K562 (cell line): ENCODE results near the gene CZIB. TPM values are rescaled to one million over a fixed set of nuclear protein-coding genes. Genes with fewer than 3 reads are reported as not detected.

Experiments used
- BCOR ChIP-seq: fragments of 450-650 bp; IDR thresholded peaks from 2 replicates; pipeline ENCODE4 v1.6.1; 2016
- EP400 ChIP-seq: fragments of 450-650 bp; IDR thresholded peaks from 2 replicates; pipeline ENCODE4 v1.6.1; 2017; ENCODE audit warnings: antibody characterized with exemption, mild to moderate bottlenecking, moderate library complexity
- HSF4 ChIP-seq: fragments of 250-450 bp; sonication (Bioruptor Pico); IDR thresholded peaks from 2 replicates; pipeline ENCODE4 v2.1.2; 2022; ENCODE audit warnings: mild to moderate bottlenecking, moderate library complexity, borderline replicate concordance
- MXI1 ChIP-seq: IDR thresholded peaks from 2 replicates; pipeline ENCODE4 v1.6.1; 2011; ENCODE audit warnings: low read depth, mild to moderate bottlenecking, improper control_type of control experiment, low read length
- NCOR1 ChIP-seq: fragments of 450-650 bp; IDR thresholded peaks from 2 replicates; pipeline ENCODE4 v1.6.1; 2016; ENCODE audit warnings: mild to moderate bottlenecking, moderate library complexity
- NRF1 ChIP-seq, 2 experiments: fragments of 450-650 bp; IDR thresholded peaks in 1 of 2; conservative IDR thresholded peaks in 1 of 2; 2 replicates each; pipeline ENCODE4 v1.6.1; 2014; ENCODE audit warnings: mild to moderate bottlenecking in 2 of 2
- SIRT6 ChIP-seq: IDR thresholded peaks from one replicate; pipeline ENCODE4 v1.6.1; 2012; ENCODE audit warnings: low read depth, mild to moderate bottlenecking, control low read depth, inconsistent platforms, low read length, moderate library complexity
- TAF9B ChIP-seq: fragments of 450-650 bp; IDR thresholded peaks from 2 replicates; pipeline ENCODE4 v1.6.1; 2018; ENCODE audit warnings: mild to moderate bottlenecking; ENCODE audit not compliant: partially characterized antibody
- TEAD1 ChIP-seq, 2 experiments: fragments of 450-650 bp in 1 of 2; sonication (generic) in 1 of 2; formaldehyde crosslinking; IDR thresholded peaks; 2 replicates each; pipeline versions ENCODE4 v1.4.0 to v1.8.0; 2020 to 2022; ENCODE audit warnings: mild to moderate bottlenecking in 2 of 2, missing genetic modification reagents in 1 of 2
- THRAP3 ChIP-seq: fragments of 450-650 bp; IDR thresholded peaks from 2 replicates; pipeline ENCODE4 v1.6.1; 2016; ENCODE audit warnings: mild to moderate bottlenecking, inconsistent platforms, borderline replicate concordance
- TRIM24 ChIP-seq, 2 experiments: fragments of 450-650 bp; IDR thresholded peaks; 2 replicates each; pipeline ENCODE4 v1.6.1; 2016
- YY1 ChIP-seq, 3 experiments: IDR thresholded peaks; 2 replicates each; pipeline ENCODE4 v1.6.1; 2011; ENCODE audit warnings: low read length in 2 of 3, mild to moderate bottlenecking in 2 of 3, moderate library complexity in 2 of 3, borderline replicate concordance in 1 of 3, control low read depth in 1 of 3, low read depth in 1 of 3; ENCODE audit not compliant: insufficient read depth in 3 of 3, insufficient replicate concordance in 2 of 3, control insufficient read depth in 1 of 3, insufficient read length in 1 of 3; ENCODE audit errors: extremely low read depth in 1 of 3
- ZBTB8A ChIP-seq: fragments of 450-650 bp; IDR thresholded peaks from 2 replicates; pipeline ENCODE4 v1.6.1; 2018; ENCODE audit warnings: mild to moderate bottlenecking, moderate library complexity; ENCODE audit not compliant: partially characterized antibody
- ZC3H4 ChIP-seq: sonication (generic); formaldehyde crosslinking; IDR thresholded peaks from 2 replicates; pipeline ENCODE4 v1.9.0; 2021; ENCODE audit warnings: missing genetic modification reagents, borderline replicate concordance
- ZNF212 ChIP-seq: fragments of 450-650 bp; formaldehyde crosslinking; IDR thresholded peaks from 2 replicates; pipeline ENCODE4 v1.4.0; 2020; ENCODE audit warnings: mild to moderate bottlenecking
- ZNF780A ChIP-seq: fragments of 250-450 bp; sonication (Bioruptor Pico); IDR thresholded peaks from 2 replicates; pipeline ENCODE4 v1.5.0; 2021; ENCODE audit warnings: mild to moderate bottlenecking
- polyA plus RNA-seq, 8 experiments: library from polyadenylated mRNA; depleted of rRNA in 4 of 8; stranded (reverse) in 5 of 8; unstranded in 3 of 8; fragments of >200 nt; fragmentation: Nextera tagmentation in 2 of 8; fragmentation: Illumina TruSeq in 1 of 8; extraction: Ambion mirVana in 2 of 8; extraction: Trizol in 1 of 8; gene quantifications; 2 replicates each; pipeline versions ENCODE4 v1.2.1 to v1.2.3, GENCODE V29; 2011 to 2014; ENCODE audit warnings: inconsistent platforms in 1 of 8, missing spikeins in 1 of 8
- total RNA-seq, 7 experiments: library from RNA; depleted of rRNA in 6 of 7; stranded (reverse); fragments of >200 nt in 6 of 7; fragmentation: Illumina TruSeq in 2 of 7; extraction: Trizol in 2 of 7; gene quantifications; 2 replicates each; pipeline versions ENCODE4 v1.2.1 to v1.2.3, GENCODE V29; 2011 to 2021; ENCODE audit warnings: low replicate concordance in 1 of 7
- TF ChIP-seq, protein P1 (sequence below): sonication (generic); formaldehyde crosslinking; IDR thresholded peaks from 2 replicates; pipeline ENCODE4 v1.9.0; 2022; ENCODE audit warnings: mild to moderate bottlenecking, missing genetic modification reagents
- TF ChIP-seq, protein P2 (sequence below): fragments of 200-800 bp; sonication (Bioruptor generic); IDR thresholded peaks from 2 replicates; pipeline ENCODE4 v1.6.1; 2017; ENCODE audit warnings: missing genetic modification characterization, missing compliant biosample characterization
- TF ChIP-seq, protein P3 (sequence below), 2 experiments: fragments of 450-650 bp in 1 of 2; IDR thresholded peaks; 2 replicates each; pipeline ENCODE4 v1.6.1; 2011 to 2017; ENCODE audit warnings: low read depth in 2 of 2, antibody characterized with exemption in 1 of 2, borderline replicate concordance in 1 of 2, low read length in 1 of 2, mild to moderate bottlenecking in 1 of 2, mixed read lengths in 1 of 2; ENCODE audit not compliant: control insufficient read depth in 1 of 2
- TF ChIP-seq, protein P4 (sequence below): fragments of 450-650 bp; formaldehyde crosslinking; IDR thresholded peaks from 2 replicates; pipeline ENCODE4 v1.4.0; 2022; ENCODE audit warnings: missing genetic modification characterization

CZIB gene
- total and polyA plus RNA-seq, 9 of the 15 experiments (the other 6 are each of a cell fraction or from before 2014, with no cell fraction given) = 52.6 to 111 (median 80.0) TPM

DNA sequence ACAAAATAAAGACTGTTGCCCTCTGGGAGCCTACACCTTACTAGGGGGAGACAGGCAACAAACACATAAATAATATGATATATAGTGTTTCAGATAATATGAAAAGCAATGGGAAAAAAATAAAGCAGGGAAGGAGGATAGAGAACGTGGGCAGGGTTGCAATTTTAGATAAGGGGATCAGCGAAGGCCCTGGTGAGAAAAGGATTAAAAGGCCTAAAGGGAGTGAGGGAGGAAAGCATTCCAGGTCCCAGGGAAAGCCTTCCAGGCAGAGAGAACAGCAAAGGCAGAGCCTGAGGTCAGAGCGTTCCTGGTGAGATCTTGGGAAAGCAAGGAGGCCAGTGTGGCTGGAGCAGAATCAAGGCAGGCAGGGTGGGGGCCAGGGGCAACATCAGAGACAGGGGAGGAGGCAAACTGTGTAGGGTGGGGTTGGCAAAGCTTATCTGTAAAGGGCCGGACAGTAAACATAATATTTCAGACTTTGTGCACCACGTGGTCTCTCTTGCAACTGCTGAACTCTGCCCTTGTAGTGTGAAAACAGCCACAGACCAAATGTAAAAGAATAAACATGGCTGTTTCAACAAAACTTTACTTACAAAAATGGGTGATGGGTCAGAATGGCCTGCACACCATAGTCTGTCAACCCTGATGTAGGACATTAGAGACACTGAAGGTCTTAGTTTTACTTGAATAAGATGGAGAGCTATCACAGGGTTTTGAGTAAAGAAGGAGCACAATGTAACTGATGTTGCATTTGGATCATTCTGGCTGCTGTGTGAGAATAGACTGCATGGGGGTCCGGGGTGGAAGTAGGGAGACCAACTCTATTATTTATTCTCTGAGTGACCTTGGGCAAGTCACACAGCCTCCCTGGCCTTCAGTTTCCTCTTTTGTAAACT, 37.1 kb downstream of the CZIB start (continued):
- TF ChIP-seq HSF4 (CRISPR knock-in tag) = peak; percentile 64; the same call in 1 of the 2 replicates
- peak in 1 of 2 experiments; percentile 64; a peak in 1 of 4 replicates for TF ChIP-seq TEAD1 (CRISPR knock-in tag; IDR thresholded peaks at IDR 0.05)
- TF ChIP-seq, protein P1, sequence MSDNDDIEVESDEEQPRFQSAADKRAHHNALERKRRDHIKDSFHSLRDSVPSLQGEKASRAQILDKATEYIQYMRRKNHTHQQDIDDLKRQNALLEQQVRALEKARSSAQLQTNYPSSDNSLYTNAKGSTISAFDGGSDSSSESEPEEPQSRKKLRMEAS (CRISPR knock-in tag) = peak; percentile 76
- TF ChIP-seq ZBTB8A = no peak
- TF ChIP-seq BCOR = peak; percentile 68; the same call in 1 of the 2 replicates
- no peak for TF ChIP-seq ZNF212
- peak in 1 of 3 experiments; percentile 66 for TF ChIP-seq YY1 (IDR thresholded peaks at IDR 0.05; ENCODE audit: borderline replicate concordance in 1 of 3, control insufficient read depth in 1 of 3, extremely low read depth in 1 of 3, insufficient read depth in 3 of 3, insufficient read length in 1 of 3, insufficient replicate concordance in 2 of 3, low read depth in 1 of 3, low read length in 2 of 3)
- peak; percentile 73 for TF ChIP-seq EP400
- no peak for TF ChIP-seq MXI1
- no peak for TF ChIP-seq THRAP3
- TF ChIP-seq SIRT6 = no peak
- no peak for TF ChIP-seq ZNF780A (CRISPR knock-in tag)
- peak; percentile 76 for TF ChIP-seq NCOR1
- TF ChIP-seq TAF9B = no peak
- 0 out of 4 replicates have a peak, but pooled peaks of 1 of the 2 experiments have one; percentile 12 for TF ChIP-seq TRIM24 (IDR thresholded peaks at IDR 0.05)
- no peak for TF ChIP-seq ZC3H4
- TF ChIP-seq, protein P2, sequence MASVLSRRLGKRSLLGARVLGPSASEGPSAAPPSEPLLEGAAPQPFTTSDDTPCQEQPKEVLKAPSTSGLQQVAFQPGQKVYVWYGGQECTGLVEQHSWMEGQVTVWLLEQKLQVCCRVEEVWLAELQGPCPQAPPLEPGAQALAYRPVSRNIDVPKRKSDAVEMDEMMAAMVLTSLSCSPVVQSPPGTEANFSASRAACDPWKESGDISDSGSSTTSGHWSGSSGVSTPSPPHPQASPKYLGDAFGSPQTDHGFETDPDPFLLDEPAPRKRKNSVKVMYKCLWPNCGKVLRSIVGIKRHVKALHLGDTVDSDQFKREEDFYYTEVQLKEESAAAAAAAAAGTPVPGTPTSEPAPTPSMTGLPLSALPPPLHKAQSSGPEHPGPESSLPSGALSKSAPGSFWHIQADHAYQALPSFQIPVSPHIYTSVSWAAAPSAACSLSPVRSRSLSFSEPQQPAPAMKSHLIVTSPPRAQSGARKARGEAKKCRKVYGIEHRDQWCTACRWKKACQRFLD = 0 out of 2 replicates have a peak, but pooled peaks have one; percentile 22
- TF ChIP-seq, protein P3, sequence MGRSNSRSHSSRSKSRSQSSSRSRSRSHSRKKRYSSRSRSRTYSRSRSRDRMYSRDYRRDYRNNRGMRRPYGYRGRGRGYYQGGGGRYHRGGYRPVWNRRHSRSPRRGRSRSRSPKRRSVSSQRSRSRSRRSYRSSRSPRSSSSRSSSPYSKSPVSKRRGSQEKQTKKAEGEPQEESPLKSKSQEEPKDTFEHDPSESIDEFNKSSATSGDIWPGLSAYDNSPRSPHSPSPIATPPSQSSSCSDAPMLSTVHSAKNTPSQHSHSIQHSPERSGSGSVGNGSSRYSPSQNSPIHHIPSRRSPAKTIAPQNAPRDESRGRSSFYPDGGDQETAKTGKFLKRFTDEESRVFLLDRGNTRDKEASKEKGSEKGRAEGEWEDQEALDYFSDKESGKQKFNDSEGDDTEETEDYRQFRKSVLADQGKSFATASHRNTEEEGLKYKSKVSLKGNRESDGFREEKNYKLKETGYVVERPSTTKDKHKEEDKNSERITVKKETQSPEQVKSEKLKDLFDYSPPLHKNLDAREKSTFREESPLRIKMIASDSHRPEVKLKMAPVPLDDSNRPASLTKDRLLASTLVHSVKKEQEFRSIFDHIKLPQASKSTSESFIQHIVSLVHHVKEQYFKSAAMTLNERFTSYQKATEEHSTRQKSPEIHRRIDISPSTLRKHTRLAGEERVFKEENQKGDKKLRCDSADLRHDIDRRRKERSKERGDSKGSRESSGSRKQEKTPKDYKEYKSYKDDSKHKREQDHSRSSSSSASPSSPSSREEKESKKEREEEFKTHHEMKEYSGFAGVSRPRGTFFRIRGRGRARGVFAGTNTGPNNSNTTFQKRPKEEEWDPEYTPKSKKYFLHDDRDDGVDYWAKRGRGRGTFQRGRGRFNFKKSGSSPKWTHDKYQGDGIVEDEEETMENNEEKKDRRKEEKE (IDR thresholded peaks at IDR 0.05; ENCODE audit: borderline replicate concordance in 1 of 2, control insufficient read depth in 1 of 2, low read depth in 2 of 2, low read length in 1 of 2) = no peak
- TF ChIP-seq NRF1 (conservative IDR thresholded peaks at IDR 0.05 in 1 of 2, IDR thresholded peaks at IDR 0.05 in 1 of 2) = peak in 1 of 2 experiments; percentile 23; a peak in 2 of 4 replicates
- TF ChIP-seq, protein P4, sequence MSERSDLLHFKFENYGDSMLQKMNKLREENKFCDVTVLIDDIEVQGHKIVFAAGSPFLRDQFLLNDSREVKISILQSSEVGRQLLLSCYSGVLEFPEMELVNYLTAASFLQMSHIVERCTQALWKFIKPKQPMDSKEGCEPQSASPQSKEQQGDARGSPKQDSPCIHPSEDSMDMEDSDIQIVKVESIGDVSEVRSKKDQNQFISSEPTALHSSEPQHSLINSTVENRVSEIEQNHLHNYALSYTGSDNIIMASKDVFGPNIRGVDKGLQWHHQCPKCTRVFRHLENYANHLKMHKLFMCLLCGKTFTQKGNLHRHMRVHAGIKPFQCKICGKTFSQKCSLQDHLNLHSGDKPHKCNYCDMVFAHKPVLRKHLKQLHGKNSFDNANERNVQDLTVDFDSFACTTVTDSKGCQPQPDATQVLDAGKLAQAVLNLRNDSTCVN = 0 out of 2 replicates have a peak, but pooled peaks have one; percentile 47
